Measurements from ENCODE around the gene MRPL47.
"Not testable (repeated sequence)": the region's sequence is repeated elsewhere in the genome, so short reads cannot be mapped to it uniquely, and the experiment has no call there.

MRPL47 gene

GRCh38 chr3:179604321-179605078, at the start of gene MRPL47, which contains the start of gene NDUFB5:
MRPL47 (minus strand) TSS chr3:179604638; CDS start chr3:179604624, 14 bp downstream.
NDUFB5 (plus strand) TSS chr3:179604794; CDS start chr3:179604816, 22 bp downstream.
- peak; percentile 97 for DNase-seq

- peak; percentile 62 for DNase-seq
These were observed 48.8 kb upstream of the MRPL47 start for GRCh38 chr3:179653096-179653797.

GRCh38 chr3:179652447-179653095, 48.1 kb upstream of the MRPL47 start, which contains the start of gene USP13:
USP13 (plus strand) TSS chr3:179653040; CDS start chr3:179653226, 186 bp downstream.
- DNase-seq: peak; percentile 42

DNA sequence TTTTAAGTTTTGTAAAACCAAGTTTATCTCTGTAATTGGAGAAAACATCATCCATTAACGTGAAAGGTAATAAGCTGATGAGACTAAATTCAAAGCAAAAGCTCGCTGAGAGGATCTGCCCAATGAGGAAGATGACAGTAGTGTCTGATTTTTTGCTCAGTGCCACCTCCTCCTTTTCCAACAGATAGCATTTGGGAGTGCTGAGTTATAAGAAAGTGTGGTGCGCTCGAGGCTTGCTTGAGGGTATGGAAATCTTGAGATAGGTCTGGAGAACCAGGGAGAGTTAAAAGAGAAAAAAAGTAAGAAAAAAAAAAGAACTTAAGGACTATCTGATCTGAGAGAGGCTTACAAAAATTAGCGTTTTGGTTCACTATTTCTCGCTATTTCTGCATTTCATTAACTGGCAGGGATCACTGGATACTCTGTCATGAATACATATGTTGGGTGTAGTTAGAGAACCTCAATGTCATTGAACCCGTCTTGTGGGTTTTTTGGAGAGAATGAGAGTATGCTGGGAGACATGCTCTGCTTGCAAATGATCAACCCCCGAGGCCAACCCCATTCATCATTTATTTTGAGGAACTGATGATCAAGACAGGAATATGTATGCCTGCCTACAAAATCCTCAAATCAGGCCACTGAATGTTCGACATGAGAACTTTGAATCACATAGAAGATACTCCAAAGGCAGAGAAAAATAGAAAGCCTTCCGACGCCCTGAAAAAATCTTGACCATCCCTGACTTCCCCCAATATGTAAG, 47.4 kb upstream of the MRPL47 start:
- peak; percentile 21 for DNase-seq

- DNase-seq: no peak
These were observed 41.7 kb upstream of the MRPL47 start for GRCh38 chr3:179646177-179646576.

GRCh38 chr3:179643837-179644236, 39.4 kb upstream of the MRPL47 start:
- not testable (repeated sequence) for DNase-seq

- DNase-seq: no peak
These were observed 38.4 kb upstream of the MRPL47 start for GRCh38 chr3:179642871-179643270.

- DNase-seq: no peak
These were observed 36.0 kb upstream of the MRPL47 start for GRCh38 chr3:179640469-179640868.

DNA sequence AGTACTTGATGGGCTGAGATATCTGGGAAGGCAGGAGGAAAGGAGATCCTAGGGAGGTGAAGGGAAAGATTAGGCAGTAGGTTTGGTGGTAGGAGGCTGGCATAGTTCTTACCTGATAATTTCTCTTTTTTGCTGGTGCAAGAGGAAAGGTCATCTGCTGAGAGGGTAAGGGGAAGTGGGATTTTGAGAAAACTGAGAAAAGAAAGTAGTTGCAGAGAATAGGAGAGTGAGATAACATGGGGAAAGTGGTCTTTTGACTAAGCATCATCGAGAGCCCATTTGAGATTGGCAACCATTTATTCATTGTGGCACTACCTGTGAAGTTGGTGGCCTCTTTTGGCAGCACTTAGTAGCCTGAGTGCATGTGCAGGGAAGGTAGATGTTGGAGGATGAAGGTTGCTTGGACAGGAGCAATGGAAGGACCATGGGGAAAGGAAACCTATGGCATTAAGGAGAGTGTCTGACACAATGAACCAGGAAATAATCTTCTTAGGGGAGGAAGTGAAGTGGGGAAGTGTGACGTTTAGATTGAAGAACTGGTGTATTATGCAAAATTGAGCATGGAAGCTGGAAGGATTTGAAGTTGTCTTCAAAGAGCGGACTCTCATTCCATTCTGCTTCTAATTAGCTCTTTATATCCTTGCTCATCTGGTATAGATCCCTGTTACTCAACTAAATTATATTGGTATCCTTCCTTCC, 26.5 kb upstream of the MRPL47 start:
- no peak for DNase-seq

DNA sequence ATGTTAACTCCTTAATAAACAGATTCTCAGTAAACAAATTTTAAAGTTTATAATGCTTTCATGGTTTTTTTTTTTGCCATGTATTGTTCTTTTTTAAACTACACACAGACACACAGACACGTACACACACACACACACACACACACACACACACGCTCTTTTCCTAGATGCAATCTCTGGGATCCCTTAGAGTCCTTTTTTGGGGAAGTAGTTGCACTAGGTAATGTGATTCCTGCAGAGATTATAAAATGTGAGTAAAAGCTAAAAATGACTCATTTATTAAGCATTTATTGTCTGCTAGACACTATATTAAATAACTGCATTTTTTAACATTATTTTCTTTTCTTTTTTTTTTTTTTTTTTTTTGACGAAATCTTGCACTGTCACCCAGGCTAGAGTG, 20.0 kb upstream of the MRPL47 start:
- DNase-seq: no peak

GRCh38 chr3:179622023-179622422, 17.6 kb upstream of the MRPL47 start:
- no peak for DNase-seq

DNA sequence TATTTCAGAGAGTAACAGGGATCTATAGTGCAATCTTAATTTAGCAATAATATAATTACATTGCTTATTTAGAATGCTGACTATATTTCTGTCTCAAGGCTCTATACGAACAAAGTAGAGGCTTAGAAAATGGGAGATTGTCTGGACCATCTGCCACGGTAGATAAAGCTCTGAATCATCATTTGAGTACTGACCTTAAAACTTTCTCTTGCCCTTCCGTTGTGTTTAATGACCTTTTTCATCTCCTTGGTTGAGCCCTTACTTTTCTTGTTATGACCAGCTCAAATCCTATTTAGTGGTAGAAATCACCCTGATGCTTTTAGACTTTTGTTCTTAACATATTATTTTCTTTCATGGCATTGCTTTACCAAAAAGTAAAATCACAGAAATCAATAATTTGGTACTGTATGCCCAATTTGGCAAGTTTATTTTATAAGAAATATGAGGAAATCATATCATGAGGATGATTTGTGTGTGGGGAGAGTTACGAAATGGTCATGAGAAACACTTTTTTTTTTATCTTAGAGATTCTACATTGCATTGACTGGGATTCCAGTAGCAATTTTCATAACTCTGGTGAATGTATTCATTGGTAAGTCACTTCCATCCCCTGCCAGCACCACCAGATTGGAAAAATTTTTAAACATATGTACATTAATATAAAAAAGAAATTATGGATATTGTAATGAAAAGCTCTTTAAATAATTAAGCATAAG, 11.2 kb upstream of the MRPL47 start:
- DNase-seq: peak; percentile 22

DNA sequence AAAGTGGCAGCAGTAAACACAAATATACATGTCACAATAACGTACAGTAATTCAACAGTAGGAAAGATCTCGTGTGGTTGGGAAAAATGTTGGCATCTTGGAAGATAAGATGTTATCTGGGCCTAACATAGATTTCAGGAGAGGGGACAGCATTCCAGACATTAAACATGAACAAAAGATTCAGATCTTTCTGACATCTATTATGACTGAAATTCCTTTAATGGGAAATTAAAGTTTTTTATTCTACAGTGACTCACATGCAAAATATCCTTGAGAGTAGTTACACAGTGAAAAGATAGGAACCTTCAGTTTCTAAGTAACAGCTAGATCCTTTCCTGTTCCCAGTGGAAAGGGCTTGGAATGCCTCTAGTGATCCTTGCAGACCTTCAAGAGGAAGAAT, 9.4 kb upstream of the MRPL47 start:
- DNase-seq: no peak

DNA sequence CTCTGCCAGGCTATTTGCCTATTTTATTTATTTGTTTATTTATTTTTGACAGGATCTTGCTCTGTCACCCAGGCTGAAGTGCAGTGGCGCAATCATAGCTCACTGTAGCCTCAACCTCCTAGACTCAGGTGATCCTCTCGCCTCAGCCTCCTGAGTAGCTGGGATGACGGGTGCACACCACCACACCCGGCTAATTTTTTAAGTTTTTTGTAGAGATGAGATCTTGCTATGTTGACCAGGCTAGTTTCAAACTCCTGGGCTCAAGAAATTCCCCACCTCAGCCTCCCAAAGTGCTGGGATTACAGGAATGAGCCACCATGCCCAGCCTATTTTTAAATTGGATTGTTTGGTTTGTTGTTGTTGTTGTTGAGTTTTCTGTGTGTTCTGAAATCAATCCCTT, 5.6 kb upstream of the MRPL47 start:
- no peak for DNase-seq

DNA sequence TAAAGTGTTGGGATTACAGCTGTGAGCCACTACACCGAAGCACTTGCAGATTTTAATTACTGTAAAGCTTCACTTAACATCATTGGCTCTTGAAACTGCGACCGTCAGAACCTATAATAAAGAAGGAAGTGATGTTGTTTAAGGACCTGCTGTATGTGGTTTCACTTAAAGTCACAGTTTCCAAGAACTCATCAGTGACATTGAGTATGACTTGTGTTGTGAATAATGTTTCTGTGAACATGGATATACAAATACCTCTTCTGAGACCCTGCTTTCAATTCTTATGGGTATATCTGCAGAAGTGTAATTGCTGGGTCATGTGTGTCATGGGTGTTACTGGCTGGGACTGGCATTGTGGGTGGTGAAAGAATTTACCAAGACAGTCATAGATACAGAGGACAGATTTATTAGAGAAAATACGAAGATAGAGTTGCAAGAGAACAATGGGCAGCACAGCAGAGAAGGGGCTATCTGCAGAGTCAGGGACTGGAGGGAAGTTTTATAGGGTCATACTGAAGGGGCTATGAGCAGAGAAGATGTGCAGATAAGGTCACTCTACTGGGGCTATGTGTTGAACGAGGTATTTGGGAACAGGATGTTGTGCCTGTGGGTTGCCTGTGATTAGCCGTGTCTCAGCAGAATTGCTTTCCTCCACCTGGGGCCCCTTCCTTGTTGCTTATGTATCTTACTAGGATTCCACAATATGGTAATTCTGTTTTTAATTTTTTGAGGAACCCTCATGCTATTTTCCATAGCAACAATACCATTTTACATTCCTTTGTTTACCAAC, 4.7 kb upstream of the MRPL47 start:
- peak; percentile 66 for DNase-seq

- no peak for DNase-seq
These were observed 2.2 kb upstream of the MRPL47 start for GRCh38 chr3:179606534-179607085.

- no peak for DNase-seq
These were observed 607 bp downstream of the MRPL47 start for GRCh38 chr3:179603831-179604230.

GRCh38 chr3:179603321-179603720, 1.1 kb downstream of the MRPL47 start:
- peak; percentile 23 for DNase-seq

DNA sequence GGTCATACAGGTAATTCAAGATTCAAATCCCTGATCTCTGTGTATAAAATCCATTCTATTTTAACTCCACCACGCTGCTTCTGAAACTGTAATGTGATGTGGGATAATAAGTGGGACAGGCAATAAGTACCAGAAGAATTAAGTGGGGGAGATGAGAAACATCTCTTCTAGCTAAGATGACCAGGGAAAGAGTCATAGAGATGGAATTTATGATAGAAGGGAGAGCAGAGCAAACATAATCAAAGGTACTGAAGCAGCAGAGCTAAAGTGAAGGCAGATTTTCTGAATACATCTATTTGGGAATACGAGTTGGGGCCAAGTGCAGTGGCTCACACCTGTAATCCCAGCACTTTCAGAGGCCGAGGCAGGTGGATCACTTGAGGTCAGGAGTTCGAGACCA, 4.9 kb downstream of the MRPL47 start:
- DNase-seq: no peak

DNA sequence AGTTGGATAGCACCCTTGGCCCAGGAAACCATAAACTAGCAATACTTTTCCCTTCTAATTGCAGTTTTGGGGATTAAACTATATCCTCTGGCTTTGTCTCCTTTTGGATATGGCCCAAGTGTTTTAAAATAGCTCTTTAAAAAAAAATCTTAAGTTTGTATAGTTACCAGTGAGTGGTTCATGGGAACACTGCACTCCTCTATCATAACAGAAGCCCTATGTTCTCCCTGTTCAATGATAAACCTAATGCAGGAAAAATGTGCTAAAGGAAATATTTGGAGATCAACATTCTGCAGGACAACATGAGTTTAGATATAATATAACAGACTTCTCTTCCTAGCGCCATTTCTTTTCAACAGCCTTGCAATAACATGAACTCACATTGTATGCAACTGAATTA, 13.1 kb downstream of the MRPL47 start:
- DNase-seq: no peak
